ENCODE measurements around the gene RAB38.

The RAB38 gene

DNA sequence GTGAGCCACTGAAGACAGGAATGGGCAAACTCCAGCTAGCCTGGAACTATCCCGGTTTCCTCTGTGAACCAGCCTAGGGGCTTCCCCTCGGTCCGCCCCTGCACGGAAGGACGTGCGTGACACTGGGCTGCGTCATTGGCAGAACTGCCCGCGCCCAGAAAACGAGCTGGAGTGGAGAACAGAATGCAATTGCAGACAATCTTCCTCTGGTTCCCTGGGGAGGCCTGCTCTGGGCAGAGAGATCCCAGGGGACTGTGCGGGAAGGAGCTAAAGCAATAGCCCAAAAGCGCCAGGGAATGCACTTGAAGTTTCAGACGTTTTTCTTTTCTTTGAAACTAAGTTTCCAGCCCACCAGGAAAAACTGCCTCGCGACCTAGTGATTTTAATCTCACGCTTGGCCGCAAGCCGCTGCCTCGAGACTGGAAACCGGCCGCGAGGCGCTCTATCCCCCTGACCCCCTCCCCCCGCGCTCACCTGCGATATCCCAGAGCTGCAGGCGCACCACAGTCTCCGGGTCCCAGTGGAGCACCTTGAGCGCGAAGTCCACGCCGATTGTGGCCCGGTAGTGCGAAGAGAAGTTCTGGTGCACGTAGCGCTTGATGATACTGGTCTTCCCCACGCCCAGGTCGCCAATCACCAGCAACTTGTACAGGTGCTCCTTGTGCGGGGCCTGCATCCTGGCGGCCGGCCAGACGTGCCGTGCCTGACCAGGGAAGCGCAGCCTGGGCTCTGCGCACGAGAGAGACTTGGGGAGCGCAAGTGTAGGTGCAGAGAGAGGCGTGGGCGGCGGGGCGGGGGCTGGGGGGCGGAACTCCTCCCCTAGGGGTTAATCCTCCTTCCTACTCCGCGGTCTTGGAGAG, at the start of gene RAB38:
TSS of gene RAB38 (minus strand) at position 735 of the 860 bp plus-strand sequence. CDS start at position 676, 59 bp downstream.
- DNase-seq (ENCODE audit: low spot score): no peak

DNA sequence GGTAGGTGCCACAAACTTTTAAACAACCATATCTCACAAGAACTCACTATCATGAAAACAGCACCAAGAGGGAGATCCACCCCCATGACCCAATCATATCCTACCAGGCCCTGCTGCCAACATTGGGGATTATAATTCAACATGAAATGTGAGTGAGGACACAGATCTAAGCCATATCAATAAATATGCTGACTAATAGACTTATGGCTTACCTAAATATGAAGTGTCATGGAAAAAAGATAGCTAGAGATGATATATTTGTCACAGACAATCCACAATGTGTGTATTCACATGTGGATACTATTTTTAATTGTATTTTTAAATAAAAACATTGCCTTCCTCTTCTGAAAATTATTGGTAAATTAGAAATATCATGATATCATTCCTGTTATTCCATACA, 38.2 kb upstream of the RAB38 start:
- no peak for DNase-seq (ENCODE audit: low spot score)

DNA sequence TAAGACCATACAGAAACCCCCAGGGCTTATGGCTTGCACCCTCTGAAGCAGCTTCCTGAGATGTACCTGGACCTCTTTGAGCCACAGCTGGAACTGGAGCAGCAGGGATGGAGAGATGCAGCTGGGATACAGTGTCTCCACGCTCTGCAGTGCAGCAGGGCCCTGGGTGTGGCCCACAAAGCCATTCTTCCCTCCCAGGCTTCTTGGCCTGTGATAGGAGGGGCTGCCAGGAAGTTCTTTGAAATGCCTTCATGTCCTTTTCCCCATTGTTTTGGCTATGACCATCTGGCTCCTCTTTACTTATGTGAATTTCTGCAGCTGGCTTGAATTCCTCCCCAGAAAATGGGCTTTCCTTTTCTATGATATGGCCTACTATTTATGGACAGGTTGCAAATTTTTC, 37.1 kb upstream of the RAB38 start:
- DNase-seq (ENCODE audit: low spot score): no peak

DNA sequence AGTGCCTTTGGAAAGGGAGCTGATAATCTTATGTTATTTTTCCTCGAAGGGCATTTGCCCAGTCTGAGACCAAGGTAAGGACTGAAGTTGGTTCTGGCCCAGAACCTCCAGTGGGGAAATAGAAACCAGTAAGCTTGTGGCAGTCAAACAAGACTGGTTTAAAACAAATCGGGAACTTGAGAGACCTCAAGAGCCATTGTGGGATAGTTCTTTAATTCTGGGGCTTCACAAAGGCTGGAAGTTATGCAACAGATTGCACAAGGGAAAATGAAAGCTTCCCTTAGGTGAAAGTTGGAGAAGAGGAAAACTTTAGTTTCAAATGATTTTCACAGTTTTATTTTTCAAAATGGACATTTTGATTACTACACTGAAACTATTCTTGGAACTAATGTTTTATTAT, 33.5 kb upstream of the RAB38 start:
- DNase-seq (ENCODE audit: low spot score): no peak

DNA sequence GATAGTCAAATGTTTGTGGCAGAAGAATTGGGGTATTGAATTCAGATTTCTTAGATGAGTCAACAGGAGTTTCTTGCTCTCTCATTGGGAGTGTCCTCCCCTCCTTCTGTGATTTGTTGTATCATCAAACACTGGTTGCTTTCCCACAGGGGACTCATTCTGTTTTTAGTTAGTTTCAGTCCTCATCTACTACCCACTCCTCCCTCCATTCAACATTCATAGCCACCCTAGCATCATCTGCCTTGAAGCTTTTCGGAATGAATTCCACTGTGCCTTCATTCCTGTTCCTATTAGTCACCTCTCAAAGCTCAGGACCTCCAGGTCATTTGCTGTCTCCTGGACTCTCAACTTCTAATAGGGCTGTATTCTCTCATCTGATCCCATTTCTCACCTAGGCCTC, 31.5 kb upstream of the RAB38 start:
- DNase-seq (ENCODE audit: low spot score): no peak

DNA sequence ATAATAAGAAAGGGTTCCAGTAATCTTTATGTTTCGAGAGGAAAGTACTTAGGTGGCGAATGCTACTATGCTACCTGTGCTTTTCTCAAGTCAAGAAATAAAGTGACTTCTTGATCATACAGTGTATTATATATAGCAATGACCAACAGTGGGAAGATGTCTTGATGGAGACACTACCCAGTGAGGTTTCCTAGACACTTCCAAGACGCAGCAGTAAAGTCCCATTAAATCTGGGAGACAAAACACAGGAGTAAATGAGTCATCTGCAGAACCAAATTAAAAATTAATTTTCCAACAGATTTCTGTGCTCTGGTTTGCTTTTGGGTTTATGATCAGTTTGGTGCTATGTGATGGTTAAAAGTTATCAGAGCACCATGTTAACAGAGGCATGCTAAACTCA, 29.1 kb upstream of the RAB38 start:
- DNase-seq (ENCODE audit: low spot score): no peak

DNA sequence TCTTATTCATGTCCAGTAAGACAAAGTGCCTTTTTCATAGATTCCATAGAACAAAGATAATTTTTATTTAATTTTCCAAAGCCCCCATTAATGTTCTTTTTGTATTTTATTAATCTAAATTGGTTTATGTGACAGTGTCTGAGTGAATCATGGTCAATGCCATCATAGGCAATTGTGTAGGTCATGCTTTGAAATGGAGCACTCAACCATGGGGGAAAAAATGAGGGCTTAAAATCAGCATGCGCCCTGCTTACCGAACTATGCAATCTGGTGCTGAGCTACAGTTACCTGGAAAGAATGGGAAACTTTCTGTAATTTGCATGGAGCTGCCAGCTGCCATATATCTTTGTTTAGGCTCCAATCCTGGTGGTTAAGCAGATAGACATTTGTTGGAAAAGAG, 28.4 kb upstream of the RAB38 start:
- no peak for DNase-seq (ENCODE audit: low spot score)

DNA sequence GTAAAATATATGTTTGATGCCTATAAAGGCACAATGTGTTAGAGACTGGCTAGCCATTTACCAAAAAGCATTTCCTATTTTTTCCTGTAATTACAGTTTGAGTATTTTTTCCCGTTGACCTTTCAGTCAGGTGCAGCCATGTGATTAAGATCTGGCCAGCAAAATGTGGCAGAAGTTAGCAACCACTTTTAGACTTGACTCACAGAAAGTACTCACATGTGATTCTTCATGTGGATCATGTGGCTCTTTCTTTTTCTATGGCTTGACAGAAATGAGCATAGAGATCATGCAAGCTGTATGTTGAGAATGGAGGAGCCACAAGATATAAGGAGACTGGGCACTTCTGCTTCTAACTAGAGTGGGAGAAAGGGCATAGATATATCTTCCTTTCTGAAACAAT, 27.3 kb upstream of the RAB38 start:
- DNase-seq (ENCODE audit: low spot score): no peak

DNA sequence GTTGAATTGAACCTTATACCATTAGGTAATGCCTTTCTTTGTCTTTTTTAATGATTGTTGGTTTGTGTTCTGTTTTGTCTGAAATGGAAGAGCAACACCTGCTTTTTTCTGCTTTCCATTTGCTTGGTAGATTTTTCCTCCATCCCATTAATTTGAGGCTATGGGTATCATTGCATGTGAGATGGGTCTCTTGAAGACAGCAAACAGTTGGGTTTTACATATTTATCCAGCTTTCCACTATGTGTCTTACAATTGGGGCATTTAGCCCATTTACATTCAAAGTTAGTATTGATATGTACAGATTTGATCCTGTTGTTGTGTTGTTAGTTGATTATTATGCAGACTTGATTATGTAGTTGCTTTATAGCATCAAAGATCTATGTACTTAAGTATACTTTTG, 21.1 kb upstream of the RAB38 start:
- no peak for DNase-seq (ENCODE audit: low spot score)

DNA sequence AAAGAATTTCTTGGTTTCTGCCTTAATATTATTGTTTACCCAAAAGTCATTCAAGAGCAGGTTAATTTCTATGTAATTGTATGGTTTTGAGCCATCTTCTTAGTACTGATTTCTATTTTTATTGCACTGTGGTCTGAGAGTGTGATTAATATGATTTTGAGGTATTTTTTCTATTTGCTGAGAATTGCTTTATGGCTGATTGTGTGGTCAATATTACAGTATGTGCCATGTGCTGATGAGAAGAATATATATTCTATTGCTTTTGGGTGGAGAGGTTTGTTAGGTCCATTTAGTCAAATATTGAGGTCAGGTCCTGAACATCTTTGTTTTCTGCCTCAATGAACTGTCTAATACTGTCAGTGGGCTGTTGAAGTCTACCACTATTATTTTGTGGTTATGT, 20.7 kb upstream of the RAB38 start:
- DNase-seq (ENCODE audit: low spot score): no peak

DNA sequence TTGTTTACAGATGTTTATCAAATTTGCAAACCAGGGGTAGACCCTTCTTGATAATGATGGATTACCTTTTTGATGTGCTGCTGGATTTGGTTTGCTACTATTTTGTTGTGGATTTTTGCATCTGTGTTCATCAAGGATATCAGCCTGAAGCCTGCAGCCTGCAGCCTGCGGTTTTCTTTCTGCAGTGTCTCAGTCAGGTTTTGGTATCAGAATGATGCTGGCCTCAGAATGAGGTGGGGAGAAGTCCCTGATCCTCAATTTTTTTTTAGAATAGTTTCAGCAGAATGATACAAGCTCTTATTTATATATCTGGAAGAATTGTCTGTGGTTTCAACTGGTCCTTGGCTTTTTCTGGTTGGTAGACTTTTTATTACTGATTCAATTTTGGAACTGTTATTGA, 19.7 kb upstream of the RAB38 start:
- no peak for DNase-seq (ENCODE audit: low spot score)

DNA sequence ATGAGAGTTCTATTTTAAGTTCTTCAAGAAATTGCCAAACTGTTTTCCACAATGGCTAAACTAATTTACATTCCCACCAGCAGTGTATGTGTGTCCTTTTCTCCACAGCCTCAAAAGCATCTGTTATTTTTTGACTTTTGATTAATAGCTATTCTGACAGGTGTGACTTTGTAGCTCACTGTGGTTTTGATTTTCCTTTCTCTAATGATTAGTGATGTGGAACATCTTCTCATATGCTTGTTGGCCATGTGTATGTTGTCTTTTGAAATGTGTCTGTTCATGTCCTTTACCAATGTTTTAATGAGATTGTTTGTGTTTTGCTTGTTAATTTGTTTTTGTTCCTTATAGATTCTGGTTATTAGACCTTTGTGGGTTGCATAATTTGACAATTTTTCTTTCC, 18.0 kb upstream of the RAB38 start:
- no peak for DNase-seq (ENCODE audit: low spot score)

DNA sequence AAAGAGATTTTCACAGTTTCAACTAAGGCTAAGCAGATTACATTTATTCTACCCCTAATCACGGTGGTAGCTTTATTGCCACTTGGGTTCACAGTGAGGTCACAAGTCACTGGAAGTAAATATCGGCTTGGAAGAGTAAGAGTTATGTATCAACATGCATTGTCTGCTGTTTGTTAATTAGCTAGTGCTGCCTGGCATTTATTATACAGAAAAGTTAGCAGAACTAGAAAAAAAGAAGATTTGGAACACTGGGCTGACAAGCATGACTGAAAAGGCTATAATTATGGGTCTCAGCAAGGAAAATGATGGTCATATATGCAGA, 13.7 kb upstream of the RAB38 start:
- no peak for DNase-seq (ENCODE audit: low spot score)

DNA sequence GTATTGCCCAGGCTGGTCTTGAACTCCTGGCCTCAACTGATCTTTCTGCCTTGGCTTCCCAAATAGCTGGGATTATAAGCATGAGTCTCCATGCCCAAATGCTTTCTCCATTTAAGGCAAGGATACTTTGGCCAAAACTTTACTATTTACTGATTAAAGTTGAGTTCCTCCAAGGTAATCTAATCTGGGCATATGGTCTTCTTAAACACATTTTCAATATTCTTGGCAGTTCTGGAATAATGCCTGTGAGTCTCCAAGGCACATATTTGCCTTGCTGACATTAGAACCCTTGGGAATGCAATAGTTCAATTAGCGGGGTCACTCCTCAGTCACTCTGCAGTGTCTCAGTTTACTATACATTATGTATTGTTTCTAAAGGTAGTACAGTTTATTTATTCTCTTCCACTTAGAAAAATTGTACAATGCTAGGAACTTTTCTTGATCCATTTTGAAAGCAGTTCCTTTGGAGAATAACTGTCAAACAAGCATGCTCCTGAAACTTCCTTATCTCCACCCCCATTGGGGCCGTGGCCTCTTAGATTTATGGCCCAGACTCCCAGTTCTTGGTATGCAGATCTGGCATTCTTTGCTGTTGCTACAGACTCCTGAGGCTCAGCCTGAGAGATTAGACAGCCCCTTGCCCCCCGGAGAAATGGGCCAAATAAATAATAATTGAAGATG, 13.1 kb upstream of the RAB38 start:
- no peak for DNase-seq (ENCODE audit: low spot score)

DNA sequence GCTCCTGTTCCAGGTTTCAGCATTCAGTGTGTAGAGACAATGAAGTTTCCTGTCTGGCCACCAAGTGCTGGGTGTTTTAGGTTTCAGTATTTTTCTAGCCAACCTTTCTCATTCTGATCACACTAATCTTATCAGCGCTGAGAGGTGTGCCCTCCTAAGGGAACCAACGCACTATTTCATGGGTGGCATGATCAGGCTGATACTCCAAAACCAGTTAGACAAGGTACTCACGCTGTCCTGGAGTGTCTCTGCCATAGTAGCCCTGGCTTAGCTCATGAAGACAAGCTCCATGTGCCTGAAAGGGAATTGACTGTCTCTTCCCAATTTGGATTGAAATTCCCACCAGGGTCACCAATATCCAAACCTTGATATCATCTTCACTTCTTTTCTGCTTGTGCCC, 8.0 kb upstream of the RAB38 start:
- no peak for DNase-seq (ENCODE audit: low spot score)

DNA sequence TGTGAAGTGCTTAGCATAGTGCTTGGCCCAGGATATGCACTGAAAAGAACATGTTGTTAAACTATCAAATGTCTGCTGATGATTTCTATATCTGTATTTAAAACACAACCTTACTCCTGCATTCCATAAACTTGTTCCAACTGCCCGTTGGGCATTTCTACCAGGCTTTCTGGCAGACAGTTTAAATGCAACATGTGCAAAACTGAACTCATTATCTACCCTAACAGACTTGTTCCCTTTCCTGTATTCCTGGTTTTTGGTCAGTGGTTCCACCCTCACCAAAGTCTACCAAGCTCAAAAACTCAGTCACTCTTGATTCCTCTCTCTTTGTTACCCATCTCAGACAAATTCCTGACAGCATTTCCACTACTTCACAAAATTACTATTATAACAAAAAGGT, 6.5 kb upstream of the RAB38 start:
- no peak for DNase-seq (ENCODE audit: low spot score)

DNA sequence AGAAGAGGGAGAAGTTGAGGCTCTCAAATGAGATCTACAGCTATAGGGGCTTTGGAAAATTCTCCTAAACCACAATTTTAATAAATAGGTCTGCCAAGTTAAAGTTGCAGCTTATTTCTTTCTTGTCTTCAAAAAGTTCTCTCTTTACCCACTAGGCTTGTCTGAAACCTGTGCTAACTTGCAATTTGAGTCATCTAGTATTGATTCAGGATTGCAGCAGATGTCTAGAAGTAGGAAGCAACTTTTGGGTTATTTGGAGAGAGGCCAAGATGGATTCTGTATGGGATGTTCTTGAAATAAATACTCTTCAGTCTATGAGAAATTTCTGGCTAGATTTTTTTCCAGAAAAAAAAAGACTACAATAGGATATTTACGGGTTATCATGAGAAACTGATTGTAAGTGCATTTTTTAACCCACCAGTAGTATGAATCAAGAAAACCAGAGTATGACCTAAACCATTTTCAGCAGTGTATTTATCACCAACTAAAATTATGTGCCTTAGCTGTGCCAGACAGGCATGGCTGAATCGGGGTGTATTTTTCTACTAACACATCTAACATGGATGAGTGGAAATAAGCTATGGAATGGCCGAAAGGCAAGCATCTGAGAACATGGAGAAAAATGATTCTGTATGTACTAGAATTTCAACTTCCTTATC, 4.9 kb upstream of the RAB38 start:
- DNase-seq (ENCODE audit: low spot score): no peak

DNA sequence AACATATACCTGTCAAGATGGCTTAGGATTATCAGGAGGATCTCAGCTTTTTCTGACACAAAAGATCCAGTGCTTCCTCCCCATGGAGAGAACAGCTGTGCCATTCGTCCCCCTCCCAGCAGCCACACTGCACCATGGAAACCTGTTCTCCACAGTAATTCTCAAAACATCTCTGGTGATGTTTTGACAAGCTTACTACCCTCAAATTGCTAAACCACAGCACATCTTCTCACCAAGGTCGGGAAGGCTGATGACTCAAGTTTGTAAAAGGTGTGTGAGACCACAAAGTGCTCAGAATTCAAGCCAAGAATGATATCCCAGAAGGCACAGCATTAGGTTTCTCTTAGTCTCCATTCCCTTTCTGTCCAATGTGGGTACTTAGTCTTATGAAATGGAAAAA, 3.9 kb upstream of the RAB38 start:
- no peak for DNase-seq (ENCODE audit: low spot score)

DNA sequence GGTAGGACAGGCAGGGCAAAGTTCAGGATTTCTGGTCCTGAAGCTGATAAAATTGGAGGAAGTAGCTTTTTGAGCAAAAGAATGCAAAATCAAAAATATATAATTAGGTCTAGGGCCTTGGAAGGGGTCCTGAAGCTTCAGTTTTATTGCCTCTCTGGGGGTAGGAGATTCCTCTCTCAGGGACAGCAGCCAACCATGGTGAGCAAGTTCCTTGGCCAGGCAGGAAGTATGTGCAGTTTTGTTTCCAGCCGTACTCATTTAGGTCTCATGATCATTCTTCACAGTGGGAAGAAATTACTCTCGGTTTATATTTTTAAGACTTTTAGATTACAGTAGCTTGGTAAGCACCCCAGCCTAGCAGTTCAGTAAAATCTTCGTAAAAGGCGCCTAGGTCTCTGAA, 2.9 kb upstream of the RAB38 start:
- DNase-seq (ENCODE audit: low spot score): no peak

DNA sequence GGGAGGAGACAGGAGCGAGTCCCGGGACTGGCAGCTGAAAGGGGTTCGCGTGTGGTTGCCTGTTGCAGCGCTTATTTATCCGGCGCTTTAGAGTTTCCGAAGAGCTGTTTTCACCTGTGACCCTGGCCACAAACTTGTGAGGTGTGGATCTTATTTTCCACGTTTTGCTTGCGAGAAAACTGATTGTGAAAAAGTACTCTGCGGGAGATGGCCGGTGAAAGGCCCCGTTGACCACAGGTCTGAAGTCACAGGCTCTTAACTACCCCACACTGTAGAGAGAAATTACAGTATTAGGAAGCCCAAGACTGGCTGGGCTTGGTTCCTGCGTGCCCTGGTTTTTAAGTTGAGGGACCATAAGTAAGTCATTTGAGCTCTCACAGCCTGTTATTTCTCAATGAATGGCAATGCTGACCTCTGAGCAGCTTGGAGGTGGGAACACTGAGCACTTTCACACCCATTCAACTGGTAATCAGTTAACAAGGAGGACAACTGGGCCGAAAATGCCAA, 379 bp upstream of the RAB38 start:
- no peak for DNase-seq (ENCODE audit: low spot score)

DNA sequence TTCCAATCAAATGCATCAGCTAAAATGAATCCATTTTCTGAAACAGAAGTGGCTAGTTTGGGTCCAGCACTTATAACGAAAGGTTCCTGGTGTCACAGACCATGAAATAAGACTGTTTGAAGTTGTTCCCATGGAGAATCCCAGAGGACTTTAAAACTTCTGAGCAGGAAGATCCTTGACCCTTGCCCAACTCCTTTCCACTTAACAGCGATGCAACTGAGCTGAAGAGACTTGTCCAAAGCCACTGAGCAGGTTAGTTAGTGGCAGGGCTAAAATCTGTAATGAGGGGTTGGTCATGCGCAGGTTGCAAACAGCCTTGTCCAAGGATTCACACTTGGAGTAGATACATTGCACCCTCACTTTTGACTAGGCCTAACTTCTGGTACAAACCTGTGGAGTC, 1.3 kb downstream of the RAB38 start:
- DNase-seq (ENCODE audit: low spot score): no peak

DNA sequence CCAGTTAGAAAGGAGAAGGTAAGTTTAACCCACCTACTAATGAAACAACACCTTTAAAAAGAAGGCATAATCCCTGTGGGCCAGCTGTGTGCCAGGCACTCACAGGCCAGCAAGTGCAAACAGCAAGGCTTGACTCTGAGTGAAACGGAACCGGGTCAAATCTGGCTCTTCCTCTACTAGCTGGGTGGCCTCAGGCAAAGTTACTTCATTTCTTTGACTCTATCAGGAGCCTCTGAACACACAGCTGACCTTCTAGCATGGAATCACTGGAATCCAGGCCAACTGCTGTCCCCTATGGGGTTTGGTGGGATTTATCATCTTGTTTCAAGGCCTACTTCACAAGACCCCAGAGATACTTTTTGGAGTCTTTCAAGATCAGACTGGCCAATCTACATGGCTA, 3.3 kb downstream of the RAB38 start:
- DNase-seq (ENCODE audit: low spot score): no peak

DNA sequence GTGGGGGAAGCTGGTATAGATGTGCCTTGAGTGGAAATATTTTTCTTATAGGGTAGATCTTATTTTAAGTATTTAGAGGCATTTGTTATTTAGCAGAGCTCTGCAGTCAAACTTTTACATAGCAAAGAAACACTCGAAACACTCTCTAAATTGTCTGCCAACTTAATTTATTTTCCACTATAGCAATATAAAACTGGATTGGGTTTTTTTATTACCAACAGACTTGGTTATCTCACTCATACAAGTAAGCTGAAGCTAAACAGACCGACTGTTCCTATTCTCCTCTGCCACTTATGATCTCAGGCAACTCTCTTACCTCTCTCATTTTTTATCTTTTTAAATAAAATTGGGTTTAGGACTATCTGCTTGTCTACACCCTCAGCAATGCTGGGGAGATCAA, 4.6 kb downstream of the RAB38 start:
- no peak for DNase-seq (ENCODE audit: low spot score)

All from NAMALWA (cell line).